Mucosa of descending colon (tissue), 3 donors: ENCODE results near the gene GTF2IRD1. TPM values are rescaled to one million over a fixed set of nuclear protein-coding genes. Genes with fewer than 3 reads are reported as not detected.

ENCODE experiments used
- ATAC-seq: fragments of 200-7000 bp; cut with Tn5 transposase; one replicate; pipeline ENCODE4 v1.9.1; 2020; ENCODE audit warnings: mild to moderate bottlenecking, moderate library complexity
- DNase-seq, 3 donors: peaks; one replicate each; pipeline ENCODE4 v3.0.0-alpha.2; 2020
- H3K36me3 ChIP-seq: fragments of 200-600 bp; one replicate; pipeline ENCODE4 v1.8.0; 2021; ENCODE audit warnings: low read depth, mild to moderate bottlenecking
- H3K4me1 ChIP-seq: fragments of 200-600 bp; one replicate; pipeline ENCODE4 v1.8.0; 2021; ENCODE audit warnings: low read depth, mild to moderate bottlenecking
- H3K4me3 ChIP-seq: fragments of 200-600 bp; one replicate; pipeline ENCODE4 v1.8.0; 2021; ENCODE audit warnings: mild to moderate bottlenecking
- H3K9me3 ChIP-seq: fragments of 200-600 bp; one replicate; pipeline ENCODE4 v1.8.0; 2021; ENCODE audit warnings: mild to moderate bottlenecking
- CTCF ChIP-seq: fragments of 200-600 bp; IDR thresholded peaks from one replicate; pipeline ENCODE4 v1.8.0; 2022; ENCODE audit warnings: antibody characterized with exemption, mild to moderate bottlenecking
- intact Hi-C, 2 donors: fragments of 100-400 bp; cut with DNase I in 1 of 2; cut with micrococcal nuclease in 1 of 2; formaldehyde crosslinking; loops; one replicate each; pipeline versions ENCODE4 v1.11.0 to v1.11.1; 2022; cut with DNase I, micrococcal nuclease
- total RNA-seq, 3 donors: library from RNA; stranded (reverse); fragmentation: NEBNext Ultra II Directional in 2 of 3; extraction: Animal tissue kit (Norgen Biotek cat#: 25700) in 2 of 3; gene quantifications; one replicate each; pipeline versions ENCODE4 v1.2.1 to v1.2.4, GENCODE V29; 2021 to 2023
- donor health status: DM: no; HTN: no; CAD: no; lungs with moderate emphysema.
- donor health status: DM: no; HTN: no; CAD: no.
- donor health status: DM: no; HTN: yes; CAD: no.

GTF2IRD1 gene
- total RNA-seq, 3 donors from 2014 or later, result 10.5 to 30.7 (median 12.7) TPM

GRCh38 chr7:74479961-74480829, 26.5 kb downstream of the GTF2IRD1 start:
- no peaks in the 10 kb centered on the region for H3K36me3 ChIP-seq
- H3K4me1 ChIP-seq, result peaks cover 38% of the 10 kb centered on the region
- no peak overlapping the region for H3K4me3 ChIP-seq
- intact Hi-C loops, result no loop called here
- no peaks in the 10 kb centered on the region for H3K9me3 ChIP-seq
- DNase-seq (peak; percentile 74 to 80 (median 80)), ATAC-seq (peak; percentile 67)
- TF ChIP-seq CTCF, result no peak

- H3K4me1 ChIP-seq, result peaks cover 38% of the 10 kb centered on the region
- ATAC-seq, result peak; percentile 66
- DNase-seq, result peak; percentile 60 to 77 (median 69)
Observed at GRCh38 chr7:74480861-74481417, 27.2 kb downstream of the GTF2IRD1 start.

GRCh38 chr7:74481458-74482196, 27.9 kb downstream of the GTF2IRD1 start:
- intact Hi-C loops, result no loop called here
- Histone ChIP-seq H3K4me3 (no peak overlapping the region), H3K9me3 (no peaks in the 10 kb centered on the region), H3K4me1 (peaks cover 38% of the 10 kb centered on the region), H3K36me3 (no peaks in the 10 kb centered on the region)
- DNase-seq, result no peak
- no peak for TF ChIP-seq CTCF
- no peak for ATAC-seq

More at GRCh38 chr7:74480861-74481417, 27.2 kb downstream of the GTF2IRD1 start:
- Histone ChIP-seq H3K4me3 (no peak overlapping the region), H3K36me3 (no peaks in the 10 kb centered on the region), H3K9me3 (no peaks in the 10 kb centered on the region)
- TF ChIP-seq CTCF, result no peak
- intact Hi-C loops, result no loop called here

- Histone ChIP-seq H3K36me3 (no peaks in the 10 kb centered on the region), H3K4me3 (no peak overlapping the region), H3K4me1 (peaks cover 38% of the 10 kb centered on the region), H3K9me3 (no peaks in the 10 kb centered on the region)
- no peak for TF ChIP-seq CTCF
- DNase-seq (no peak), ATAC-seq (no peak)
- intact Hi-C loops, result no loop called here
Observed at GRCh38 chr7:74482197-74482467, 28.4 kb downstream of the GTF2IRD1 start.

GRCh38 chr7:74482629-74483401, 29.1 kb downstream of the GTF2IRD1 start:
- no peak for ATAC-seq
- peaks cover 32% of the 10 kb centered on the region for H3K4me1 ChIP-seq
- TF ChIP-seq CTCF, result no peak
- no peaks in the 10 kb centered on the region for H3K36me3 ChIP-seq
- no peaks in the 10 kb centered on the region for H3K9me3 ChIP-seq
- H3K4me3 ChIP-seq, result no peak overlapping the region
- intact Hi-C loops, result no loop called here
- DNase-seq, result no peak
